GM12892 (cell line): Measurements from ENCODE around the gene SRRM1.

Experiments used
- POLR2A ChIP-seq: IDR thresholded peaks from 2 replicates; pipeline ENCODE4 v1.6.1; 2011; ENCODE audit warnings: low read depth, low read length, control low read depth
- POLR2AphosphoS5 ChIP-seq: IDR thresholded peaks from 2 replicates; pipeline ENCODE4 v1.6.1; 2011; ENCODE audit warnings: low read depth, low read length, control low read depth
- TAF1 ChIP-seq: IDR thresholded peaks from 2 replicates; pipeline ENCODE4 v1.6.1; 2011; ENCODE audit warnings: low read depth, mild to moderate bottlenecking, control low read depth, low read length, borderline replicate concordance

DNA sequence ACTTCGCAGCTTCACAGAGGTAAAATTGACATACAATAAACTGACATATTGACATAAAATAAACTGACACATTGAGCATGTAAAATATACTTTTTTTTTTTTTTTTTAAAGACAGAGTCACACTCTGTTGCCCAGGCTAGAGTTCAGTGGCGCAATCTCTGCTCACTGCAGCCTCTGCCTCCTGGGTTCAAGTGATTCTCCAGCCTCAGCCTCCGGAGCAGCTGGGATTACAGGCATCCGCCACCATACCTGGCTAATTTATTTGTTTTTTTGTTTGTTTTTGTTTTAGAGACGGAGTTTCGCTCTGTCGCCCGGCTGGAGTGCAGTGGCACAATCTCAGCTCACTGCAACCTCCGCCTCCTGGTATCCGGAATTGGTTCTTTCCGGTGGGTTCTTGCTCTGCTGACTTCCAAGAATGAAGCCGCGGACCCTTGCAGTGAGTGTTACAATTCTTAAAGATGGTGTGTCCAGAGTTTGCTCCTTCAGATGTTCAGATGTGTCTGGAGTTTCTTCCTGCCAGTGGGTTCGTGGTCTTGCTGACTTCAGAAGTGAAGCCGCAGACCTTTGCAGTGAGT is 53.7 kb downstream of the SRRM1 start:
- TF ChIP-seq POLR2A (no peak), TAF1 (no peak), POLR2AphosphoS5 (no peak)
